SIG-M5 treated with dmso at 0.1 percent for 504 hours (cell line): ENCODE data around the gene C5orf63.
"Not testable (repeated sequence)": the region's sequence is repeated elsewhere in the genome, so short reads cannot be mapped to it uniquely, and the experiment has no call there.

Experiments
- DNase-seq: peaks from one replicate; lab custom pipeline; 2025; ENCODE audit not compliant: unreplicated experiment; lab: John Stamatoyannopoulos, UW

C5orf63 gene

DNA sequence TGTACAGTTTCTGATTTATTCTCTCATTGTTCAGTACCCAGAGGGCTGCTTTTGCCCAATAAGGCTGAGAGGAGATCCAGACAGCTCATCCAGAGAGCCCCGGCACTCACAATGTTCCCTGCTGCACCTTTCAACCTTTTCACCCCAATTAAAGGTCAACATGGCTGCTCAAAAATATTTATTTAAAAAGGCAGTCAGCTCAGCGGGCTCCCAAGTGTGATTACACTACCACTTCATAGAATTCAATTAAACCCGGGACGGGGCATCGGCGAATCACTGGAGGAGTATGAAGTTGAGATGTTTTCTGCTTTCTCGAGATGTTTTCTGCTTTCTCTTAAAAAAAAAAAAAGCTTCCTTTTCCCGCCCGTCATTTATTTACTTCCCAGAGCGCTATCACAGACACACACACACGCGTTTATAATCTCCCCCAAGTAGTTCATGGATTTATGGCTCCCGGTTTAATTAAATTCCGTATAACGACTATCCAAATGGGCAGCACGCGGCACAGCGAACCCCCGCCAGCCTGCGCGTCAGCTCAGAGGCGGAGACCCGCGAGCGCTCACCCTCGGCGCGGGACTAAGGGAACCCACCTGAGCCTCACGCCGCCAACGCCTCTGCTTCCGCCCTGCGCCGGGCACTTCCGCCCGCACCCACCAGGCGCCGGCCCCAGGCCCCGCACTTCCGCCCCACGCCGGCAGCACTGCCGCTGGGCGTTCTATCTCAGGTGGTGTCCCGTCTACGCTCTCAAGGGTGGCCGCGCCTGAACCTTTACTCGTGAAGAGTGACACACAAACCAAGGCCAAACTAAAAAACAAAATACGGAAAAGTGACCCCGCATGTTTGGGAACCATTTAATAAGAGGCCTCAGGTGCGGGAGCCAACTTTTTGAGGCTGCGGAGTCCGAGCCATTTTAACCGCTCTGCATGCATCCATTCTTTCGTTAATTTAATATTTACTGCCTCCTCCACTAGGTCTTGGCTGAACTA, at the start of gene C5orf63:
C5orf63 (minus strand) TSS at position 642 of the 986 bp plus-strand sequence. CDS start 14,507 bp downstream, outside the sequence.
- peak; percentile 53 for DNase-seq

DNA sequence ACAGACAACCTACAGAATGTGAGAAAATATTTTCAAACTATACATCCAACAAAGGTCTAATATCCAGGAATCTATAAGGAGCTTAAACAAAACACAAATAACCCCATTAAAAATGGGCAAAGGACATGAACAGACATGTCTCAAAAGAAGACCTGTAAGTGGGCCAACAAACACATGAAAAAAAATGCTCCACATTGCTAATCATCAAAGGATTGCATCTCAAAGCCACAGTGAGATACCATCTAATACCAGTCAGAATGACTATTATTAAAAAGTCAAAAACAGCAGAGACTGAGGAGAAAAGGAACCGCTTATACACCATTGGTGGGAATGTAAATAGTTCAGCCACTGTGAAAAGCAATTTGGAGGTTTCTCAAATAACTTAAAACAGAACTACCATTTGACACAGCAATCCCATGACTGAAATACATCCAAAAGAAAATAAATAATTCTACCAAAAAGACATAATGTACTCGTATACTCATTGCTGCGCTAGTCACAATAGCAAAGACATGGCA, 39.1 kb upstream of the C5orf63 start:
- no peak for DNase-seq

GRCh38 chr5:127111112-127111511, 37.8 kb upstream of the C5orf63 start:
- peak; percentile 20 for DNase-seq

DNA sequence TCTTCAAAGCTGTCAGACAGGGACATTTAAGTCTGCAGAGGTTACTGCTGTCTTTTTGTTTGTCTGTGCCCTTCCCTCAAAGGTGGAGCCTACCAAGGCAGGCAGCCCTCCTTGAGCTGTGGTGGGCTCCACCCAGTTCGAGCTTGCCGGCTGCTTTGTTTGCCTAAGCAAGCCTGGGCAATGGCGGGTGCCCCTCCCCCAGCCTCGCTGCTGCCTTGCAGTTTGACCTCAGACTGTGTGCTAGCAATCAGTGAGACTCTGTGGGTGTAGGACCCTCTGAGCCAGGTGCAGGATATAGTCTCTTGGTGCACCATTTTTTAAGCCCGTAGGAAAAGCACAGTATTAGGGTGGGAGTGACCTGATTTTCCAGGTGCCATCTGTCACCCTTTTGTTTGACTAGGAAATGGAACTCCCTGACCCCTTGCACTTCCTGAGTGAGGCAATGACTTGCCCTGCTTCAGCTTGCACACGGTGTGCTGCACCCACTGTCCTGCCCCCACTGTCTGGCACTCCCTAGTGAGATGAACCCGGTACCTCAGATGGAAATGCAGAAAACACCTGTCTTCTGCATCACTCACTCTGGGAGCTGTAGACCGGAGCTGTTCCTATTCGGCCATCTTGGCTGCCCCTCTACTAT, 35.4 kb upstream of the C5orf63 start:
- not testable (repeated sequence) for DNase-seq

GRCh38 chr5:127101935-127102334, 28.6 kb upstream of the C5orf63 start:
- DNase-seq: no peak

- DNase-seq: no peak
Measured at GRCh38 chr5:127101533-127101932, 28.2 kb upstream of the C5orf63 start.

GRCh38 chr5:127098241-127098640, 24.9 kb upstream of the C5orf63 start:
- no peak for DNase-seq

DNA sequence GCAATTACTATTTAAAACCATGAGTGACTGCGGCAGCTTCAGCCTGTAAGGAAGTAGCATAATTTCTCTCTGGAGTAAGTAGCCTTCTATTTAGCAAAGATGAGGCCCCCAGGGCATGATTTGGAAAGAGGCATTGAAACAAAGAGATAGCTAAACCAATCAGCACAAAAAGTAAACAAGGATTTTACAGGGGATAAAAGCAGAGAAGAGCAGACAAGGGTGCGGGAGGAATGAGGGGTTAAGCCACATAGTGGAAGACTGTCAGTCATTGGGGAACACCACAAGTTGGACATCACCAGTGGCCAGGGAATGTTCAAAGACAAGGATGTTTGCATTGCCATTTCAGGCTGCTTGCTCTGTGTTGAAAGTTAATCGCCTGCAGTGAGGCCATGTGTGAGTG, 24.0 kb upstream of the C5orf63 start:
- DNase-seq: no peak

GRCh38 chr5:127096328-127096993, 23.2 kb upstream of the C5orf63 start:
- DNase-seq: no peak

GRCh38 chr5:127094161-127094814, 21.0 kb upstream of the C5orf63 start:
- no peak for DNase-seq

- no peak for DNase-seq
Measured at GRCh38 chr5:127092690-127093089, 19.4 kb upstream of the C5orf63 start.

- no peak for DNase-seq
Measured at GRCh38 chr5:127089191-127089590, 15.9 kb upstream of the C5orf63 start.

DNA sequence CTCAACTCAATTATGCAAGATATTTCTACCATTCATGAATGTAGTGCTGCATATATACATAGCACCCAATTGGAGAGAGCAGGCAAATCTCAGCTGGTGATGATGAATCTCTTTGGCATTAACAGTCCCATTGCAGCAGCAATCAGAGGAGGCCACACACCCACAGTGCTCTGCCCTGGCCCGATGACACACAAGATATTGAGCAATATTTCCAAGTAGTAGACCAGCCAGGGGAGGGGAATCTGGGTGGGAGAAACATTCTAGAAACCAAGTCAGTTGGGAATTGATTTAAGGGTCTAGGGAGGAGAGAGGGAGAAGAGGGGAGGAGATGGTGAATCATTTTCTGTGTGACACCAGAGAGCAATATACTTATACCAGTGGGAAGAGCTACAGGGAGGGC, 14.9 kb upstream of the C5orf63 start:
- peak; percentile 42 for DNase-seq

DNA sequence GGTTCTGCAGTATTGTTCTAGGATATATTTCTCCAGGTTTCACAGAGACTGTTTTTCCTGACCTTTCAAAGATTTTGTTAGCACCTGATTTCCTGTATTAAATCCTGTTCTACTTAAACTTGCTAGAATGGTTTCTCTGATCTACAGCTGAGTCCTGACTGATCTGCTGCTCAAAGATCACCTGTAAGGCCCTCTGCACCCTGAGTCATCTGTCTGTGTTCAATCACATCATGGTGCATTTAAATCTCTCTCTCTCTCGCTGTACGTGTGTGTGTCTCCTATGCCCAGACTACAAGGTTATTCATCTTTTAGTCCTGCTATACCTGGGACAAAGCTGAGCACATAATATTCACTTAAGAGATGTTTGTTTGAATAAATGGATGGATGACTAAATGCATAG, 13.3 kb upstream of the C5orf63 start:
- DNase-seq: no peak

DNA sequence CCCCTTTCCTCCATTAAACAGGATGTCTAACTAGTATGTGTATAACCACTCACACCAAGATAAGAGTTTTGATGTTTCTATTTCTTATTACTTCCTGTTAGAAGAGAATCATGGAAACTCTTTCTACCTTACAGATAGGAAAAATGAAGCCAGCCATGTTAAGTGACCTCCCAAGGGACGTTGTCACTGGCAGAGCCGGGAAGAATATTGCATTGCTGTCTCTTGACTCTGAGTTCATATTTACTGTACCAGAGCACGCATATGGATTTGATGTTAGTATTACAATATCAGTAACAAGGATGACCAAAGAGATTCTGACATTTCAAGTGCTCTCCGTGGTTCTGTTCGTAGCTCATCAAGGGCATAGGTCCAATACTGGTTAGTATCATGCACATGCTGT, 12.5 kb upstream of the C5orf63 start:
- DNase-seq: no peak

- no peak for DNase-seq
Measured at GRCh38 chr5:127085371-127085770, 12.1 kb upstream of the C5orf63 start.

DNA sequence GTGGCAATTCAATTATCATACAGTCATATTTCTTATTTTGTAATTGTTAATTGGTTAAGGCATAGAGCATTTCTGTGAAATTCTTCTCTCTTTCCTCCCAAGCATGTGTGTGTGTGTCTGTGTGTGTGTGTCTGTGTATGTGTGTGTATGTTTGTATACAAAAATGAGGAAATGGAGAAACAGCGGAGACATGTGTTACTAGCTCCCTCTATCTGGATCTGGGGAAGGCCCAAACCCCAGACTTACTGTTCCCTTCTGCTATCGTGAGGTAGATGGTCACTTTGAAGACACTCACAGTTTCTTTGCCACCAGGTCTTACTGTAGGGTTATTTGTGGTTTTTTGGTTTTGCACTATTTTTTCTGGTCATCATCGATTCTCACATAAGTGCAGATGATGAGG, 11.4 kb upstream of the C5orf63 start:
- peak; percentile 23 for DNase-seq

- no peak for DNase-seq
Measured at GRCh38 chr5:127083711-127084110, 10.4 kb upstream of the C5orf63 start.

GRCh38 chr5:127079994-127080491, 6.7 kb upstream of the C5orf63 start:
- DNase-seq: peak; percentile 83

DNA sequence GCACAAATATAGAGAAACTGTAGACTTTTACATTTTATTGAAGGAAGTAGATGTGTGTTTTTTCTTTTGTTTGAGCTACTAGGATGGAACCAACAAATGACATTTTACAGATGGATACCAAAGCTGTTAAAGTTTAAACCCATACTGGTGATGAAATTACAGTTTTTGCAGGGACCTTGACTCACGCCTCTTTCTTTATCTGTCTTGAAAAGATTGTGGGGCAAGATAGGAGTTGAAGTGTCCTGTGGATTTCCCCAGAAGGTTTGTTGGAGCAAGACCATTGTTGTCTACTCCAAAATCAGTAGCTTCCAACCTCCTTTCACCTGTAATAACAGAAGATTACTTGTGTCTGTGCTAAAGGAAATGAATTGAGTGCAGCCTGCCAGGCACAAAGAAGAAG, 4.1 kb upstream of the C5orf63 start:
- no peak for DNase-seq
